Eye (tissue), 1 donor: ENCODE data around the gene FARS2.

Experiments used
- DNase-seq: peaks from one replicate; pipeline ENCODE4 v3.0.0-alpha.2; 2015

Gene FARS2

DNA sequence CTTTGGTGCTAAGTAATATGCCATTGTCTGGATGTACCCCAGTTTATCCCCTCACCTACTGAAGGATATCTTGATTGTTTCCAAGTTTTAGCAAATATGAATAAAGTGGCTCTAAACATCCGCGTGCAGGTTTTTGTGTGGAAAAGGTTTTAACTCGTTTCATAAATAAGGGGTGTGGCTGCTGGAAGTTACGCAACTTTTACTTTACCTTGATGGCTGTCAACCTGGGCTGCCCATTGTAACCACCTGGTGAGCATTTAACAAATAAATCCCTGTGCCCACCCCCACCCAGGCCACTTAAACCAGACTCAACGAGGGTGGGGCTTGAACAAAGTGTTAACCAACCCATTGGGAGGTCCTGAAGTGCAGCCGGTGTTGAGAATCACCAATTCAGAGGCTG, 557.6 kb downstream of the FARS2 start:
- no peak for DNase-seq
